Liver (tissue), 9 donors: ENCODE measurements around the gene ZDHHC14. TPM values are rescaled to one million over a fixed set of nuclear protein-coding genes. Genes with fewer than 3 reads are reported as not detected.

Source experiments
- DNase-seq: peaks from one replicate; pipeline ENCODE4 v3.0.0-alpha.2; 2017; ENCODE audit warnings: low spot score
- H3K27ac ChIP-seq, 2 donors: one replicate each; pipeline ENCODE4 v1.7.0; 2013; ENCODE audit warnings: inconsistent platforms in 2 of 2, low read length in 2 of 2, control low read depth in 1 of 2, low read depth in 1 of 2, mild to moderate bottlenecking in 1 of 2
- H3K27me3 ChIP-seq, 4 donors: one replicate each; pipeline versions ENCODE4 v1.6.1 to v1.7.0; 2013; ENCODE audit warnings: low read length in 3 of 4, inconsistent platforms in 1 of 4, mild to moderate bottlenecking in 1 of 4, moderate library complexity in 1 of 4; ENCODE audit not compliant: control insufficient read depth in 4 of 4, insufficient read depth in 4 of 4
- H3K36me3 ChIP-seq, 4 donors: one replicate each; pipeline versions ENCODE4 v1.6.1 to v1.7.0; 2013; ENCODE audit warnings: low read length in 3 of 4, mild to moderate bottlenecking in 3 of 4, low read depth in 1 of 4, moderate library complexity in 1 of 4; ENCODE audit not compliant: control insufficient read depth in 4 of 4, insufficient read depth in 3 of 4
- H3K4me1 ChIP-seq, 4 donors: one replicate each; pipeline versions ENCODE4 v1.6.1 to v1.7.0; 2013; ENCODE audit warnings: low read length in 3 of 4, mild to moderate bottlenecking in 3 of 4, moderate library complexity in 1 of 4; ENCODE audit not compliant: control insufficient read depth in 4 of 4, insufficient read depth in 4 of 4
- H3K4me3 ChIP-seq, 3 donors: one replicate each; pipeline versions ENCODE4 v1.6.1 to v1.7.0; 2013; ENCODE audit warnings: low read length in 3 of 3, control low read depth in 1 of 3, low read depth in 1 of 3, mild to moderate bottlenecking in 1 of 3
- H3K9ac ChIP-seq, 2 donors: one replicate each; pipeline ENCODE4 v1.7.0; 2013; ENCODE audit warnings: low read length in 2 of 2, mild to moderate bottlenecking in 2 of 2, moderate library complexity in 2 of 2, control low read depth in 1 of 2, low read depth in 1 of 2
- H3K9me3 ChIP-seq, 4 donors: one replicate each; pipeline versions ENCODE4 v1.6.1 to v1.7.0; 2013; ENCODE audit warnings: low read length in 3 of 4; ENCODE audit not compliant: control insufficient read depth in 4 of 4
- ATF3 ChIP-seq: IDR thresholded peaks from 2 replicates; pipeline ENCODE4 v1.6.1; 2016; ENCODE audit warnings: antibody characterized with exemption
- CTCF ChIP-seq: fragments of 150-350 bp; IDR thresholded peaks from 2 replicates; pipeline ENCODE4 v1.5.1; 2017; ENCODE audit warnings: improper control_type of control experiment, low read depth, low read length; ENCODE audit not compliant: missing input control
- EGR1 ChIP-seq, 2 donors: IDR thresholded peaks; 2 replicates each; pipeline ENCODE4 v1.6.1; 2016 to 2018; ENCODE audit warnings: antibody characterized with exemption in 2 of 2, low read depth in 2 of 2
- FOXA1 ChIP-seq: IDR thresholded peaks from 2 replicates; pipeline ENCODE4 v1.6.1; 2016; ENCODE audit warnings: antibody characterized with exemption
- FOXA2 ChIP-seq: IDR thresholded peaks from 2 replicates; pipeline ENCODE4 v1.6.1; 2016; ENCODE audit warnings: antibody characterized with exemption
- GABPA ChIP-seq, 2 donors: IDR thresholded peaks in 1 of 2; conservative IDR thresholded peaks in 1 of 2; 2 replicates each; pipeline ENCODE4 v1.6.1; 2016; ENCODE audit warnings: antibody characterized with exemption in 2 of 2, mild to moderate bottlenecking in 1 of 2, moderate library complexity in 1 of 2
- HNF4A ChIP-seq, 2 donors: conservative IDR thresholded peaks; 2 replicates each; pipeline ENCODE4 v1.6.1; 2016; ENCODE audit warnings: antibody characterized with exemption in 2 of 2, mild to moderate bottlenecking in 2 of 2
- HNF4G ChIP-seq: IDR thresholded peaks from 2 replicates; pipeline ENCODE4 v1.6.1; 2016; ENCODE audit warnings: antibody characterized with exemption
- JUND ChIP-seq, 2 donors: IDR thresholded peaks; 2 replicates each; pipeline ENCODE4 v1.6.1; 2016; ENCODE audit warnings: antibody characterized with exemption in 2 of 2
- MAX ChIP-seq: IDR thresholded peaks from 2 replicates; pipeline ENCODE4 v1.6.1; 2016; ENCODE audit warnings: antibody characterized with exemption
- NR2F2 ChIP-seq: IDR thresholded peaks from 2 replicates; pipeline ENCODE4 v1.6.1; 2016; ENCODE audit warnings: antibody characterized with exemption
- RAD21 ChIP-seq, 2 donors: IDR thresholded peaks; 2 replicates each; pipeline ENCODE4 v1.6.1; 2016; ENCODE audit warnings: antibody characterized with exemption in 2 of 2, mild to moderate bottlenecking in 2 of 2
- REST ChIP-seq: IDR thresholded peaks from 2 replicates; pipeline ENCODE4 v1.6.1; 2016; ENCODE audit warnings: antibody characterized with exemption, mild to moderate bottlenecking
- RXRA ChIP-seq, 2 donors: IDR thresholded peaks; 2 replicates each; pipeline ENCODE4 v1.6.1; 2017 to 2018; ENCODE audit warnings: antibody characterized with exemption in 2 of 2, mild to moderate bottlenecking in 1 of 2
- SP1 ChIP-seq: IDR thresholded peaks from 2 replicates; pipeline ENCODE4 v1.6.1; 2018; ENCODE audit warnings: antibody characterized with exemption, mild to moderate bottlenecking
- TAF1 ChIP-seq: conservative IDR thresholded peaks from 2 replicates; pipeline ENCODE4 v1.6.1; 2016; ENCODE audit warnings: antibody characterized with exemption, mild to moderate bottlenecking
- YY1 ChIP-seq: IDR thresholded peaks from 2 replicates; pipeline ENCODE4 v1.6.1; 2016; ENCODE audit warnings: antibody characterized with exemption, mild to moderate bottlenecking
- ZBTB33 ChIP-seq: IDR thresholded peaks from 2 replicates; pipeline ENCODE4 v1.6.1; 2016; ENCODE audit warnings: antibody characterized with exemption
- WGBS: extraction: QIAGEN DNeasy Blood & Tissue Kit; methylation state at CpG from one replicate; pipeline ENCODE4 v1.1.7; 2013; 5-methylcytosine and 5-hydroxymethylcytosine counted together
- polyA plus RNA-seq, 2 donors: library from polyadenylated mRNA; stranded (reverse) in 1 of 2; unstranded in 1 of 2; fragments of 200-250 nt in 1 of 2; fragments of >200 nt in 1 of 2; fragmentation: Nextera tagmentation in 1 of 2; extraction: Ambion mirVana in 1 of 2; gene quantifications; one replicate each; pipeline versions ENCODE4 v1.2.1 to v1.2.3, GENCODE V29; 2013 to 2015
- total RNA-seq, 2 donors: library from RNA; depleted of rRNA; stranded (reverse); fragments of >200 nt; gene quantifications; one replicate each; pipeline ENCODE4 v1.2.3, GENCODE V29; 2014
- donor health status: healthy.
- donor health status: healthy.
- donor health status: healthy.
- donor health status: healthy.
- donor health status: healthy.

ZDHHC14 gene
- total and polyA plus RNA-seq, 4 donors = 4.4 to 11.7 (median 8.4) TPM

- Histone ChIP-seq H3K9me3 (no peaks in the 10 kb centered on the region), H3K4me3 (no peak overlapping the region), H3K36me3 (peaks cover 0 to 2% (median 0%) of the 10 kb centered on the region in 4 donors), H3K4me1 (no peaks in the 10 kb centered on the region), H3K27ac (no peak overlapping the region), H3K9ac (no peak overlapping the region), H3K27me3 (no peaks in the 10 kb centered on the region)
- WGBS = 96% methylated on average over 8 of the region's 8 CpGs
- no peak for DNase-seq
- TF ChIP-seq GABPA (IDR thresholded peaks at IDR 0.05 in 1 of 2, conservative IDR thresholded peaks at IDR 0.05 in 1 of 2) (no peak), CTCF (no peak), RXRA (IDR thresholded peaks at IDR 0.05) (no peak), HNF4A (conservative IDR thresholded peaks at IDR 0.05) (no peak), MAX (no peak), NR2F2 (no peak), EGR1 (IDR thresholded peaks at IDR 0.05; ENCODE audit: low read depth in 2 of 2) (no peak), ZBTB33 (no peak), FOXA2 (no peak), YY1 (no peak), TAF1 (no peak), RAD21 (IDR thresholded peaks at IDR 0.05) (no peak), ATF3 (no peak), HNF4G (no peak), FOXA1 (no peak), JUND (IDR thresholded peaks at IDR 0.05) (no peak), SP1 (no peak), REST (no peak)
Observed at GRCh38 chr6:157605484-157605883, 224.5 kb downstream of the ZDHHC14 start.
